Neural cell (in vitro differentiated cells): Measurements from ENCODE around the gene TRIOBP.

Source experiments
- EP300 ChIP-seq: fragments of 450-650 bp; conservative IDR thresholded peaks from 2 replicates; pipeline ENCODE4 v1.6.1; 2014; ENCODE audit warnings: antibody characterized with exemption, mild to moderate bottlenecking, moderate library complexity; ENCODE audit not compliant: poor library complexity, severe bottlenecking
- EZH2 ChIP-seq: fragments of 200-600, 300-800 bp; shearing (Covaris generic), sonication (generic); IDR thresholded peaks from 2 replicates; pipeline ENCODE4 v1.6.1; 2014; ENCODE audit warnings: antibody characterized with exemption, low read length, borderline replicate concordance, mild to moderate bottlenecking; ENCODE audit not compliant: insufficient read depth, poor library complexity, severe bottlenecking
- MXI1 ChIP-seq: fragments of 450-650 bp; conservative IDR thresholded peaks from 2 replicates; pipeline ENCODE4 v1.6.1; 2014; ENCODE audit warnings: antibody characterized with exemption, mild to moderate bottlenecking; ENCODE audit not compliant: poor library complexity, severe bottlenecking
- POLR2AphosphoS5 ChIP-seq: IDR thresholded peaks from 2 replicates; pipeline ENCODE4 v1.6.1; 2012
- RAD21 ChIP-seq: fragments of 450-650 bp; conservative IDR thresholded peaks from 2 replicates; pipeline ENCODE4 v1.6.1; 2014; ENCODE audit warnings: antibody characterized with exemption, mild to moderate bottlenecking, moderate library complexity
- SMC3 ChIP-seq: fragments of 450-650 bp; conservative IDR thresholded peaks from 2 replicates; pipeline ENCODE4 v1.6.1; 2014; ENCODE audit warnings: antibody characterized with exemption, mild to moderate bottlenecking, moderate library complexity; ENCODE audit not compliant: poor library complexity
- TAF1 ChIP-seq: IDR thresholded peaks from 2 replicates; pipeline ENCODE4 v1.6.1; 2012; ENCODE audit warnings: low read depth
- TF ChIP-seq, protein P1 (sequence below): fragments of 450-650 bp; IDR thresholded peaks from 2 replicates; pipeline ENCODE4 v1.5.1; 2014; ENCODE audit warnings: antibody characterized with exemption, mild to moderate bottlenecking, moderate library complexity; ENCODE audit not compliant: poor library complexity, severe bottlenecking
- TF ChIP-seq, protein P2 (sequence below): IDR thresholded peaks from 2 replicates; pipeline ENCODE4 v1.6.1; 2012; ENCODE audit warnings: borderline replicate concordance

DNA sequence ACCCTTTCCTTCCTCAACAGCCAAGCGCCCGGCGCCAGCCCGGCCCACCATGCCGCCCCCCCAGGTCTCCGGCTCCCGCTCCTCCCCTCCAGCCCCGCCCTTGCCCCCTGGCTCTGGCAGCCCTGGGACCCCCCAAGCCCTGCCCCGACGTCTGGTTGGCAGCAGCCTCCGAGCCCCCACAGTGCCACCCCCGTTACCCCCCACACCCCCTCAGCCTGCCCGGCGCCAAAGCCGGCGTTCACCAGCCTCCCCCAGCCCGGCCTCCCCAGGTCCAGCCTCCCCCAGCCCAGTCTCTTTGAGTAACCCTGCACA, 41.6 kb upstream of the TRIOBP start:
- TF ChIP-seq, protein P1, sequence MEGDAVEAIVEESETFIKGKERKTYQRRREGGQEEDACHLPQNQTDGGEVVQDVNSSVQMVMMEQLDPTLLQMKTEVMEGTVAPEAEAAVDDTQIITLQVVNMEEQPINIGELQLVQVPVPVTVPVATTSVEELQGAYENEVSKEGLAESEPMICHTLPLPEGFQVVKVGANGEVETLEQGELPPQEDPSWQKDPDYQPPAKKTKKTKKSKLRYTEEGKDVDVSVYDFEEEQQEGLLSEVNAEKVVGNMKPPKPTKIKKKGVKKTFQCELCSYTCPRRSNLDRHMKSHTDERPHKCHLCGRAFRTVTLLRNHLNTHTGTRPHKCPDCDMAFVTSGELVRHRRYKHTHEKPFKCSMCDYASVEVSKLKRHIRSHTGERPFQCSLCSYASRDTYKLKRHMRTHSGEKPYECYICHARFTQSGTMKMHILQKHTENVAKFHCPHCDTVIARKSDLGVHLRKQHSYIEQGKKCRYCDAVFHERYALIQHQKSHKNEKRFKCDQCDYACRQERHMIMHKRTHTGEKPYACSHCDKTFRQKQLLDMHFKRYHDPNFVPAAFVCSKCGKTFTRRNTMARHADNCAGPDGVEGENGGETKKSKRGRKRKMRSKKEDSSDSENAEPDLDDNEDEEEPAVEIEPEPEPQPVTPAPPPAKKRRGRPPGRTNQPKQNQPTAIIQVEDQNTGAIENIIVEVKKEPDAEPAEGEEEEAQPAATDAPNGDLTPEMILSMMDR, result no peak
- no peak for TF ChIP-seq MXI1
- TF ChIP-seq EZH2, result no peak
- TF ChIP-seq, protein P2, sequence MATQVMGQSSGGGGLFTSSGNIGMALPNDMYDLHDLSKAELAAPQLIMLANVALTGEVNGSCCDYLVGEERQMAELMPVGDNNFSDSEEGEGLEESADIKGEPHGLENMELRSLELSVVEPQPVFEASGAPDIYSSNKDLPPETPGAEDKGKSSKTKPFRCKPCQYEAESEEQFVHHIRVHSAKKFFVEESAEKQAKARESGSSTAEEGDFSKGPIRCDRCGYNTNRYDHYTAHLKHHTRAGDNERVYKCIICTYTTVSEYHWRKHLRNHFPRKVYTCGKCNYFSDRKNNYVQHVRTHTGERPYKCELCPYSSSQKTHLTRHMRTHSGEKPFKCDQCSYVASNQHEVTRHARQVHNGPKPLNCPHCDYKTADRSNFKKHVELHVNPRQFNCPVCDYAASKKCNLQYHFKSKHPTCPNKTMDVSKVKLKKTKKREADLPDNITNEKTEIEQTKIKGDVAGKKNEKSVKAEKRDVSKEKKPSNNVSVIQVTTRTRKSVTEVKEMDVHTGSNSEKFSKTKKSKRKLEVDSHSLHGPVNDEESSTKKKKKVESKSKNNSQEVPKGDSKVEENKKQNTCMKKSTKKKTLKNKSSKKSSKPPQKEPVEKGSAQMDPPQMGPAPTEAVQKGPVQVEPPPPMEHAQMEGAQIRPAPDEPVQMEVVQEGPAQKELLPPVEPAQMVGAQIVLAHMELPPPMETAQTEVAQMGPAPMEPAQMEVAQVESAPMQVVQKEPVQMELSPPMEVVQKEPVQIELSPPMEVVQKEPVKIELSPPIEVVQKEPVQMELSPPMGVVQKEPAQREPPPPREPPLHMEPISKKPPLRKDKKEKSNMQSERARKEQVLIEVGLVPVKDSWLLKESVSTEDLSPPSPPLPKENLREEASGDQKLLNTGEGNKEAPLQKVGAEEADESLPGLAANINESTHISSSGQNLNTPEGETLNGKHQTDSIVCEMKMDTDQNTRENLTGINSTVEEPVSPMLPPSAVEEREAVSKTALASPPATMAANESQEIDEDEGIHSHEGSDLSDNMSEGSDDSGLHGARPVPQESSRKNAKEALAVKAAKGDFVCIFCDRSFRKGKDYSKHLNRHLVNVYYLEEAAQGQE, result no peak
- no peak for TF ChIP-seq POLR2AphosphoS5
- no peak for TF ChIP-seq EP300
- TF ChIP-seq RAD21, result no peak
- TF ChIP-seq TAF1, result no peak
- TF ChIP-seq SMC3, result no peak
